ENCODE results near the gene RASAL1.

DNA sequence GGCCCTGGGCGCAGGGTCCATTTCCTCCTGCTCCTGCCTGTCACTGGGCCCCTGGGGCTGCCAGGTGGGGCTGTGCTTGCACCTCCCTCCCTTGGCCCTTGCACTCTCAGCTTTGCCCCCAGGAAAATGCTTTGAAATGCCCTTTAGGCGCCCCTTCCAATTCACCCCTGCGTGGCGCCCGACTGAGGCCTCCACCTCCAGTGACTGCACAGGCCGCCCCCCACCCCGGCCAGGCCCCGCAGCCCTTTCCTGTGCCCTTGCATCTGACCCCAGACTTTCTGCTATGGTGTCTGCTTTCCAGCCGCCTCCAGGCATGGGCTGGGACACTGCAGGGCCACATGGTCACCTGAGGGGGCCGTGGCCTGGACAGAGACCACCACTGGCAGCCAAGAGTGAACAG lies 32.3 kb upstream of the RASAL1 start:
- TF ChIP-seq TAF1 (IDR thresholded peaks at IDR 0.05; ENCODE audit: borderline replicate concordance, insufficient read depth, low read length) (no peak), FOXP2 (optimal IDR thresholded peaks at IDR 0.05; ENCODE audit: borderline replicate concordance, extremely low read depth, extremely low read length, insufficient read depth) (no peak), SIN3A (IDR thresholded peaks at IDR 0.05; ENCODE audit: borderline replicate concordance, insufficient read depth, low read length) (no peak), POLR2AphosphoS5 (IDR thresholded peaks at IDR 0.05; ENCODE audit: low read depth, low read length) (no peak)

Data from PFSK-1 (cell line).